HG03558 (cell line): ENCODE data around the gene DVL1.

ENCODE experiments used
- ATAC-seq: cut with Tn5 transposase; IDR thresholded peaks from one replicate; pipeline ENCODE4 v1.9.1; 2021; ENCODE audit warnings: moderate number of reproducible peaks; ENCODE audit not compliant: unreplicated experiment; ENCODE audit errors: extremely low read depth

Gene DVL1

GRCh38 chr1:1304331-1305299 is 44.6 kb downstream of the DVL1 start:
- ATAC-seq = no peak

GRCh38 chr1:1303736-1304135 is 45.5 kb downstream of the DVL1 start:
- ATAC-seq = no peak

- no peak for ATAC-seq
Measured at GRCh38 chr1:1302951-1303509, 46.2 kb downstream of the DVL1 start.

- no peak for ATAC-seq
Measured at GRCh38 chr1:1302006-1302430, 47.2 kb downstream of the DVL1 start.

GRCh38 chr1:1300352-1300739 is 48.9 kb downstream of the DVL1 start:
- no peak for ATAC-seq

- no peak for ATAC-seq
Measured at GRCh38 chr1:1299686-1300351, 49.4 kb downstream of the DVL1 start.

- no peak for ATAC-seq
Measured at GRCh38 chr1:1298861-1299685, 50.1 kb downstream of the DVL1 start.

GRCh38 chr1:1297802-1298424 is 51.3 kb downstream of the DVL1 start:
- no peak for ATAC-seq

GRCh38 chr1:1296070-1297061 is 52.9 kb downstream of the DVL1 start:
- no peak for ATAC-seq

GRCh38 chr1:1295154-1295923 is 53.9 kb downstream of the DVL1 start:
- no peak for ATAC-seq

- ATAC-seq = no peak
Measured at GRCh38 chr1:1294250-1294890, 54.8 kb downstream of the DVL1 start.

GRCh38 chr1:1293263-1294249 is 55.7 kb downstream of the DVL1 start:
- no peak for ATAC-seq

GRCh38 chr1:1292851-1293250 is 56.4 kb downstream of the DVL1 start:
- ATAC-seq = no peak

GRCh38 chr1:1292442-1292779 is 56.8 kb downstream of the DVL1 start:
- no peak for ATAC-seq

GRCh38 chr1:1291548-1292441 is 57.4 kb downstream of the DVL1 start:
- no peak for ATAC-seq
